ENCODE results near the gene PDPN.

PDPN gene

GRCh38 chr1:13628218-13628617, 44.6 kb downstream of the PDPN start:
- no peak for DNase-seq (ENCODE audit: low read depth, low spot score)
- no peak for TF ChIP-seq CTCF (IDR thresholded peaks at IDR 0.05; ENCODE audit: low read depth, low read length)

GRCh38 chr1:13628711-13629110, 45.1 kb downstream of the PDPN start:
- H3K4me3 ChIP-seq (ENCODE audit: low read depth, low read length): no peak overlapping the region
- in situ Hi-C loops (cut with HindIII; ENCODE audit: low sequenced_read_pairs): no loop called here
- DNase-seq (ENCODE audit: low read depth, low spot score): no peak
- TF ChIP-seq CTCF (IDR thresholded peaks at IDR 0.05; ENCODE audit: low read depth, low read length): no peak

More at GRCh38 chr1:13628218-13628617, 44.6 kb downstream of the PDPN start:
- in situ Hi-C loops (cut with HindIII; ENCODE audit: low sequenced_read_pairs): no loop called here
- no peak overlapping the region for H3K4me3 ChIP-seq (ENCODE audit: low read depth, low read length)

- in situ Hi-C loops (cut with HindIII; ENCODE audit: low sequenced_read_pairs): no loop called here
- TF ChIP-seq CTCF (IDR thresholded peaks at IDR 0.05; ENCODE audit: low read depth, low read length): no peak
- H3K4me3 ChIP-seq (ENCODE audit: low read depth, low read length): no peak overlapping the region
- DNase-seq (ENCODE audit: low read depth, low spot score): no peak
Observed at GRCh38 chr1:13642306-13643004, 58.8 kb downstream of the PDPN start.

GRCh38 chr1:13643017-13643416, 59.4 kb downstream of the PDPN start:
- H3K4me3 ChIP-seq (ENCODE audit: low read depth, low read length): no peak overlapping the region
- in situ Hi-C loops (cut with HindIII; ENCODE audit: low sequenced_read_pairs): no loop called here
- no peak for TF ChIP-seq CTCF (IDR thresholded peaks at IDR 0.05; ENCODE audit: low read depth, low read length)
- no peak for DNase-seq (ENCODE audit: low read depth, low spot score)

GRCh38 chr1:13646521-13646920, 62.9 kb downstream of the PDPN start:
- in situ Hi-C loops (cut with HindIII; ENCODE audit: low sequenced_read_pairs): no loop called here
- no peak for DNase-seq (ENCODE audit: low read depth, low spot score)
- no peak for TF ChIP-seq CTCF (IDR thresholded peaks at IDR 0.05; ENCODE audit: low read depth, low read length)
- H3K4me3 ChIP-seq (ENCODE audit: low read depth, low read length): no peak overlapping the region

- H3K4me3 ChIP-seq (ENCODE audit: low read depth, low read length): no peak overlapping the region
- in situ Hi-C loops (cut with HindIII; ENCODE audit: low sequenced_read_pairs): no loop called here
- no peak for TF ChIP-seq CTCF (IDR thresholded peaks at IDR 0.05; ENCODE audit: low read depth, low read length)
- DNase-seq (ENCODE audit: low read depth, low spot score): no peak
Observed at GRCh38 chr1:13651279-13651678, 67.6 kb downstream of the PDPN start.
